Small intestine (tissue), 7 donors: Measurements from ENCODE around the gene DIS3L2. TPM values are rescaled to one million over a fixed set of nuclear protein-coding genes. Genes with fewer than 3 reads are reported as not detected.
"Not testable (repeated sequence)": the region's sequence is repeated elsewhere in the genome, so short reads cannot be mapped to it uniquely, and the experiment has no call there.

Source experiments
- DNase-seq, 2 donors: peaks; one replicate each; pipeline versions ENCODE4 v3.0.0 to v3.0.0-alpha.2; 2013
- FAIRE-seq: peaks from 2 replicates; lab custom pipeline; 2012; peaks lifted over from hg19 to GRCh38; lab: Jason Lieb, UNC
- H3K27ac ChIP-seq, 3 donors: one replicate each; pipeline ENCODE4 v1.5.1; 2013; ENCODE audit warnings: low read length in 2 of 3, mild to moderate bottlenecking in 2 of 3, control low read depth in 1 of 3, inconsistent platforms in 1 of 3, low read depth in 1 of 3, moderate library complexity in 1 of 3
- H3K27me3 ChIP-seq, 3 donors: one replicate each; pipeline ENCODE4 v1.6.1; 2013; ENCODE audit warnings: low read length in 3 of 3, inconsistent platforms in 1 of 3; ENCODE audit not compliant: control insufficient read depth in 3 of 3, insufficient read depth in 3 of 3
- H3K36me3 ChIP-seq, 3 donors: one replicate each; pipeline ENCODE4 v1.6.1; 2013; ENCODE audit warnings: low read length in 3 of 3, inconsistent platforms in 1 of 3, low read depth in 1 of 3, mild to moderate bottlenecking in 1 of 3, moderate library complexity in 1 of 3; ENCODE audit not compliant: control insufficient read depth in 3 of 3, insufficient read depth in 2 of 3
- H3K4me1 ChIP-seq, 3 donors: one replicate each; pipeline ENCODE4 v1.6.1; 2013; ENCODE audit warnings: low read length in 2 of 3, inconsistent platforms in 1 of 3, low read depth in 1 of 3, mild to moderate bottlenecking in 1 of 3, moderate library complexity in 1 of 3; ENCODE audit not compliant: control insufficient read depth in 3 of 3, insufficient read depth in 2 of 3
- H3K4me3 ChIP-seq, 3 donors: one replicate each; pipeline ENCODE4 v1.5.1; 2013; ENCODE audit warnings: low read length in 3 of 3, control low read depth in 1 of 3, inconsistent platforms in 1 of 3, low read depth in 1 of 3, mild to moderate bottlenecking in 1 of 3, moderate library complexity in 1 of 3
- H3K9me3 ChIP-seq, 2 donors: one replicate each; pipeline ENCODE4 v1.6.1; 2013; ENCODE audit warnings: low read depth in 1 of 2, low read length in 1 of 2; ENCODE audit not compliant: control insufficient read depth in 2 of 2, insufficient read depth in 1 of 2
- WGBS, 3 donors: extraction: QIAGEN DNeasy Blood & Tissue Kit; methylation state at CpG; one replicate each; pipeline ENCODE4 v1.1.7; 2013; 5-methylcytosine and 5-hydroxymethylcytosine counted together
- polyA plus RNA-seq, 4 donors: library from polyadenylated mRNA; stranded (reverse) in 3 of 4; unstranded in 1 of 4; fragments of 200-250 nt in 3 of 4; fragments of 120-200 nt in 1 of 4; gene quantifications; one replicate each; pipeline versions ENCODE4 v1.2.1 to v1.2.3, GENCODE V29; 2013
- donor health status: healthy with polysubstance abuse.
- donor health status: control.
- donor health status: control.
- donor health status: Bipolar disorder and iron deficiency.
- donor health status: healthy.

DIS3L2 gene
- polyA plus RNA-seq, 4 donors, result 8.3 to 22.1 (median 11.8) TPM

- Histone ChIP-seq H3K4me3 (no peak overlapping the region), H3K4me1 (no peaks in the 10 kb centered on the region), H3K27me3 (no peaks in the 10 kb centered on the region), H3K9me3 (no peaks in the 10 kb centered on the region), H3K36me3 (peaks cover 0 to 21% (median 0%) of the 10 kb centered on the region in 3 donors), H3K27ac (no peak overlapping the region)
- FAIRE-seq (no peak), DNase-seq (no peak)
- 94 to 100% (median 94%) methylated on average over 4 of the region's 4 CpGs for whole genome bisulfite sequencing, 3 donors
Measured at GRCh38 chr2:232323328-232323650, 361.8 kb downstream of the DIS3L2 start.

GRCh38 chr2:232323967-232324366, 362.5 kb downstream of the DIS3L2 start:
- not testable (repeated sequence) for H3K27ac ChIP-seq, H3K9me3 ChIP-seq, H3K4me3 ChIP-seq, FAIRE-seq, DNase-seq, H3K27me3 ChIP-seq, H3K4me1 ChIP-seq
- H3K36me3 ChIP-seq, result peaks cover 0 to 17% (median 0%) of the 10 kb centered on the region in 3 donors
- 82 to 89% (median 83%) methylated on average over 5 to 6 of the region's 6 CpGs for WGBS, 3 donors

- Histone ChIP-seq H3K27me3 (no peaks in the 10 kb centered on the region), H3K9me3 (no peaks in the 10 kb centered on the region), H3K36me3 (peaks cover 0 to 17% (median 0%) of the 10 kb centered on the region in 3 donors), H3K4me3 (no peak overlapping the region), H3K4me1 (no peaks in the 10 kb centered on the region), H3K27ac (no peak overlapping the region)
- FAIRE-seq, result no peak
- 80 to 86% (median 81%) methylated on average over 4 of the region's 4 CpGs for WGBS, 3 donors
- DNase-seq, result no peak
Measured at GRCh38 chr2:232324778-232325177, 363.3 kb downstream of the DIS3L2 start.

GRCh38 chr2:232325324-232326273, 364.1 kb downstream of the DIS3L2 start:
- 79% methylated on average over 18 to 22 of the region's 24 CpGs for WGBS, 3 donors
- no peak overlapping the region for H3K27ac ChIP-seq
- no peak for FAIRE-seq
- no peak overlapping the region for H3K4me3 ChIP-seq
- peaks cover 0 to 23% (median 0%) of the 10 kb centered on the region in 3 donors for H3K36me3 ChIP-seq
- no peaks in the 10 kb centered on the region for H3K27me3 ChIP-seq
- H3K9me3 ChIP-seq, result no peaks in the 10 kb centered on the region
- DNase-seq, result peak; percentile 31 to 34
- no peaks in the 10 kb centered on the region for H3K4me1 ChIP-seq

GRCh38 chr2:232326274-232327104, 365.0 kb downstream of the DIS3L2 start:
- 69 to 78% (median 76%) methylated on average over 7 to 10 of the region's 12 CpGs for WGBS, 3 donors

GRCh38 chr2:232327105-232328031, 365.9 kb downstream of the DIS3L2 start:
- peak; percentile 56 to 75 for DNase-seq

More at GRCh38 chr2:232326274-232327104, 365.0 kb downstream of the DIS3L2 start:
- H3K36me3 ChIP-seq, result peaks cover 0 to 24% (median 0%) of the 10 kb centered on the region in 3 donors
- H3K9me3 ChIP-seq, H3K4me3 ChIP-seq, H3K27ac ChIP-seq, H3K27me3 ChIP-seq, DNase-seq, H3K4me1 ChIP-seq, FAIRE-seq: not testable (repeated sequence)

GRCh38 chr2:232328032-232328422, 366.5 kb downstream of the DIS3L2 start:
- Histone ChIP-seq H3K27ac (no peak overlapping the region), H3K4me1 (no peaks in the 10 kb centered on the region), H3K36me3 (peaks cover 0 to 17% (median 0%) of the 10 kb centered on the region in 3 donors), H3K27me3 (no peaks in the 10 kb centered on the region), H3K4me3 (no peak overlapping the region), H3K9me3 (no peaks in the 10 kb centered on the region)
- 76 to 96% (median 86%) methylated on average over 2 of the region's 2 CpGs for WGBS, 3 donors
- no peak for DNase-seq
- no peak for FAIRE-seq

More at GRCh38 chr2:232327105-232328031, 365.9 kb downstream of the DIS3L2 start:
- WGBS, 3 donors, result 51 to 59% (median 55%) methylated on average over 11 to 12 of the region's 12 CpGs
- Histone ChIP-seq H3K4me3 (no peak overlapping the region), H3K9me3 (no peaks in the 10 kb centered on the region), H3K36me3 (peaks cover 0 to 22% (median 0%) of the 10 kb centered on the region in 3 donors), H3K27me3 (no peaks in the 10 kb centered on the region), H3K4me1 (no peaks in the 10 kb centered on the region), H3K27ac (no peak overlapping the region)
- FAIRE-seq, result no peak
